ENCODE results near the gene PVR.
"Not testable (repeated sequence)": the region's sequence is repeated elsewhere in the genome, so short reads cannot be mapped to it uniquely, and the experiment has no call there.

PVR gene

GRCh38 chr19:44620667-44621066, 23.0 kb upstream of the PVR start:
- no peak for DNase-seq

GRCh38 chr19:44621367-44621766, 22.3 kb upstream of the PVR start:
- no peak for DNase-seq

GRCh38 chr19:44623080-44623479, 20.6 kb upstream of the PVR start:
- no peak for DNase-seq

- DNase-seq, result no peak
Measured at GRCh38 chr19:44623626-44624025, 20.1 kb upstream of the PVR start.

GRCh38 chr19:44624840-44625354, 18.8 kb upstream of the PVR start:
- DNase-seq, result no peak

GRCh38 chr19:44625637-44626036, 18.1 kb upstream of the PVR start:
- DNase-seq, result not testable (repeated sequence)

- DNase-seq, result no peak
Measured at GRCh38 chr19:44626048-44626624, 17.6 kb upstream of the PVR start.

- no peak for DNase-seq
Measured at GRCh38 chr19:44627631-44628030, 16.1 kb upstream of the PVR start.

- no peak for DNase-seq
Measured at GRCh38 chr19:44628793-44629192, 14.9 kb upstream of the PVR start.

- DNase-seq, result not testable (repeated sequence)
Measured at GRCh38 chr19:44631611-44632010, 12.1 kb upstream of the PVR start.

- DNase-seq, result not testable (repeated sequence)
Measured at GRCh38 chr19:44634058-44634457, 9.7 kb upstream of the PVR start.

- DNase-seq, result no peak
Measured at GRCh38 chr19:44634785-44635184, 8.9 kb upstream of the PVR start.

- DNase-seq, result no peak
Measured at GRCh38 chr19:44635581-44636438, 7.9 kb upstream of the PVR start.

- no peak for DNase-seq
Measured at GRCh38 chr19:44636439-44637389, 7.0 kb upstream of the PVR start.

- no peak for DNase-seq
Measured at GRCh38 chr19:44637390-44637764, 6.3 kb upstream of the PVR start.

- no peak for DNase-seq
Measured at GRCh38 chr19:44640518-44640917, 3.2 kb upstream of the PVR start.

GRCh38 chr19:44641501-44642265, 2.0 kb upstream of the PVR start:
- no peak for DNase-seq

- no peak for DNase-seq
Measured at GRCh38 chr19:44642377-44642776, 1.3 kb upstream of the PVR start.

- no peak for DNase-seq
Measured at GRCh38 chr19:44644402-44645016, 799 bp downstream of the PVR start.

- no peak for DNase-seq
Measured at GRCh38 chr19:44645407-44646048, 1.8 kb downstream of the PVR start.

GRCh38 chr19:44646049-44646416, 2.3 kb downstream of the PVR start:
- no peak for DNase-seq

GRCh38 chr19:44647144-44647543, 3.4 kb downstream of the PVR start:
- DNase-seq, result no peak
